Left ventricle myocardium inferior (tissue), 1 donor: ENCODE data around the gene GSTCD. TPM values are rescaled to one million over a fixed set of nuclear protein-coding genes. Genes with fewer than 3 reads are reported as not detected.

ENCODE experiments used
- DNase-seq: peaks from one replicate; pipeline ENCODE4 v3.0.0-alpha.2; 2020
- H3K27ac ChIP-seq: fragments of 200-600 bp; replicated peaks from 2 replicates; pipeline ENCODE4 v1.8.0; 2021
- H3K27me3 ChIP-seq: fragments of 200-600 bp; 2 replicates; pipeline ENCODE4 v1.8.0; 2021; ENCODE audit warnings: low read depth
- H3K36me3 ChIP-seq: fragments of 200-600 bp; 2 replicates; pipeline ENCODE4 v1.8.0; 2021
- H3K4me1 ChIP-seq: fragments of 200-600 bp; 2 replicates; pipeline ENCODE4 v1.8.0; 2021
- H3K4me3 ChIP-seq: fragments of 200-600 bp; 2 replicates; pipeline ENCODE4 v1.8.0; 2021; ENCODE audit warnings: mild to moderate bottlenecking, moderate library complexity
- H3K9me3 ChIP-seq: fragments of 200-600 bp; replicated peaks from 2 replicates; pipeline ENCODE4 v1.8.0; 2021
- CTCF ChIP-seq: fragments of 200-600 bp; IDR thresholded peaks from 2 replicates; pipeline ENCODE4 v1.8.0; 2021; ENCODE audit warnings: antibody characterized with exemption, mild to moderate bottlenecking, borderline replicate concordance
- intact Hi-C: fragments of 100-400 bp; cut with micrococcal nuclease; formaldehyde crosslinking; loops from one replicate; pipeline ENCODE4 v1.11.0; 2022
- total RNA-seq: library from RNA; stranded (reverse); fragmentation: NEBNext Ultra II Directional; extraction: Animal tissue kit (Norgen Biotek cat#: 25700); gene quantifications from one replicate; pipeline ENCODE4 v1.2.1, GENCODE V29; 2021
- donor health status: DM: no; HTN: yes; CAD: no; lungs with severe emphysema.

The GSTCD gene
- total RNA-seq, 1 donor from 2014 or later, result 5.9 TPM

- H3K4me1 ChIP-seq, result no peaks in the 10 kb centered on the region
- intact Hi-C loops, result no loop called here
- H3K9me3 ChIP-seq, result no peaks in the 10 kb centered on the region
- no peaks in the 10 kb centered on the region for H3K36me3 ChIP-seq
- DNase-seq, result no peak
- no peak for TF ChIP-seq CTCF
- H3K27me3 ChIP-seq, result no peaks in the 10 kb centered on the region
- H3K4me3 ChIP-seq, result no peak overlapping the region
- H3K27ac ChIP-seq, result no peak overlapping the region
These were observed 99.6 kb downstream of the GSTCD start for GRCh38 chr4:105808030-105808749.

GRCh38 chr4:105808750-105809041 is 100.1 kb downstream of the GSTCD start:
- DNase-seq, result no peak
- H3K36me3 ChIP-seq, result no peaks in the 10 kb centered on the region
- H3K4me1 ChIP-seq, result no peaks in the 10 kb centered on the region
- H3K27me3 ChIP-seq, result no peaks in the 10 kb centered on the region
- no peaks in the 10 kb centered on the region for H3K9me3 ChIP-seq
- H3K27ac ChIP-seq, result no peak overlapping the region
- no peak for TF ChIP-seq CTCF
- no peak overlapping the region for H3K4me3 ChIP-seq
- intact Hi-C loops, result no loop called here

- no peaks in the 10 kb centered on the region for H3K27me3 ChIP-seq
- no peak overlapping the region for H3K4me3 ChIP-seq
- peaks cover 6% of the 10 kb centered on the region for H3K4me1 ChIP-seq
- no peak overlapping the region for H3K27ac ChIP-seq
- no peaks in the 10 kb centered on the region for H3K36me3 ChIP-seq
- no peaks in the 10 kb centered on the region for H3K9me3 ChIP-seq
- no peak for DNase-seq
- TF ChIP-seq CTCF, result no peak
- intact Hi-C loops, result no loop called here
These were observed 107.1 kb downstream of the GSTCD start for GRCh38 chr4:105815701-105816100.

GRCh38 chr4:105822061-105822460 is 113.5 kb downstream of the GSTCD start:
- H3K27ac ChIP-seq, result no peak overlapping the region
- H3K36me3 ChIP-seq, result no peaks in the 10 kb centered on the region
- peaks cover 8% of the 10 kb centered on the region for H3K4me1 ChIP-seq
- intact Hi-C loops, result no loop called here
- H3K27me3 ChIP-seq, result no peaks in the 10 kb centered on the region
- no peaks in the 10 kb centered on the region for H3K9me3 ChIP-seq
- TF ChIP-seq CTCF, result no peak
- DNase-seq, result no peak
- H3K4me3 ChIP-seq, result no peak overlapping the region

GRCh38 chr4:105828074-105828473 is 119.5 kb downstream of the GSTCD start:
- no peak for TF ChIP-seq CTCF
- Histone ChIP-seq H3K27me3 (no peaks in the 10 kb centered on the region), H3K27ac (no peak overlapping the region), H3K9me3 (no peaks in the 10 kb centered on the region), H3K36me3 (no peaks in the 10 kb centered on the region), H3K4me1 (no peaks in the 10 kb centered on the region), H3K4me3 (no peak overlapping the region)
- intact Hi-C loops, result no loop called here
- no peak for DNase-seq
